Suprapubic skin (tissue), 4 donors: ENCODE measurements around the gene LYST. TPM values are rescaled to one million over a fixed set of nuclear protein-coding genes. Genes with fewer than 3 reads are reported as not detected.

Source experiments
- DNase-seq, 2 donors: peaks; one replicate each; pipeline ENCODE4 v3.0.0-alpha.2; 2019; ENCODE audit warnings: low spot score in 2 of 2
- H3K27ac ChIP-seq: fragments of 200-600 bp; sonication (generic); one replicate; pipeline ENCODE4 v1.5.1; 2019
- H3K27me3 ChIP-seq: fragments of 200-600 bp; sonication (generic); one replicate; pipeline ENCODE4 v1.5.1; 2019
- H3K36me3 ChIP-seq: fragments of 200-600 bp; sonication (generic); one replicate; pipeline ENCODE4 v1.5.1; 2019
- H3K4me1 ChIP-seq: fragments of 200-600 bp; sonication (generic); one replicate; pipeline ENCODE4 v1.5.1; 2019
- H3K4me3 ChIP-seq: fragments of 200-600 bp; sonication (generic); one replicate; pipeline ENCODE4 v1.5.1; 2019; ENCODE audit warnings: mild to moderate bottlenecking
- H3K9me3 ChIP-seq: fragments of 200-600 bp; sonication (generic); one replicate; pipeline ENCODE4 v1.5.1; 2019
- EP300 ChIP-seq: sonication (generic); formaldehyde crosslinking; IDR thresholded peaks from one replicate; pipeline ENCODE4 v1.6.1; 2017; ENCODE audit warnings: antibody characterized with exemption
- POLR2A ChIP-seq, 2 donors: fragments of 450-650 bp; IDR thresholded peaks; one replicate each; pipeline ENCODE4 v1.6.1; 2017; ENCODE audit warnings: antibody characterized with exemption in 2 of 2, mild to moderate bottlenecking in 2 of 2, moderate library complexity in 2 of 2
- POLR2AphosphoS5 ChIP-seq, 3 donors: sonication (generic); formaldehyde crosslinking; IDR thresholded peaks; one replicate each; pipeline ENCODE4 v1.6.1; 2017; ENCODE audit warnings: antibody characterized with exemption in 3 of 3
- WGBS: methylation state at CpG from one replicate; pipeline ENCODE4 v1.1.5; 2018; 5-methylcytosine and 5-hydroxymethylcytosine counted together
- total RNA-seq, 4 donors: library from RNA; depleted of rRNA; stranded (reverse); fragments of >200 nt; gene quantifications; one replicate each; pipeline ENCODE4 v1.1.0, GENCODE V29; 2016
- TF ChIP-seq, protein P1 (sequence below), 2 donors: fragments of 200-600 bp in 1 of 2; fragments of 450-650 bp in 1 of 2; sonication (generic) in 1 of 2; IDR thresholded peaks; one replicate each; pipeline ENCODE4 v1.5.1; 2016 to 2019; ENCODE audit warnings: antibody characterized with exemption in 2 of 2, mild to moderate bottlenecking in 1 of 2, moderate library complexity in 1 of 2

LYST gene
- total RNA-seq, 4 donors from 2014 or later = 40.1 to 118 (median 68.8) TPM

DNA sequence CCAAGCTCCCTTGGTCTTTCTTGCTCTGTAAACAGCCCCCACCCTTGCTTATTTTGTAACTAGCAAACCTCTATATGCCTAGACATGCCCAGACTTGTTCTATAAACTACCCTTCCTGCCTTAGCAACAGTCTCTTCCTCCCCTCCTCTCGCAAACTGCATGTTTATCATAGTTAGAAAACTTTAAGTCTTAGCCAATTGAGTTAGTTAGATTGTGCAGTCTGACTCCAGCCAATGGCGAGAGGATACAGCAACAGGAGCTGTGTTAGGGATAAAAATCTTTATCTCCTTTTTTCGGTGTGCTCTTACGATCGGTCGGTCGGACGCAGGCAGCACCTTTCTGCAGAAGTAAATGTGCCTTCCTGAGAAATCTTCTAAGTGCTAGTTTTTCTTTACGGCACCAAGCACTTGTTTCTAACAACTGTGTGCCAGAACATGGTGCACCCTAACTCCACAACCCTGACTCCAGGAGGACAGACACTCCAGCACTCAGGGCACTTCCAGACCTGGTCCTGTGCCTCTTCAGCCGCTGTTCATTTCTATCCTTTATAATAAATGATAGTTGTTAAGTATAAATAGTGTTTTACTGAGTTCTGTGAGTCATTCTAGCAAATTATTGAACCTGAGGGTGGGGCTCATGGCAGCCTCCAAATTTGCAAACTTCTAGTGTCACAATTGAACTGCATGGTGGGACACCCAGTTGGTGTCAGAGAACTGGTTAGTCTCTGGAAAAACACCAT is 191.4 kb downstream of the LYST start:
- Histone ChIP-seq H3K9me3 (peaks cover 6% of the 10 kb centered on the region), H3K27me3 (no peaks in the 10 kb centered on the region), H3K4me3 (no peak overlapping the region), H3K4me1 (no peaks in the 10 kb centered on the region), H3K36me3 (peaks cover 78% of the 10 kb centered on the region), H3K27ac (no peak overlapping the region)
- no peak for DNase-seq
- TF ChIP-seq POLR2AphosphoS5 (IDR thresholded peaks at IDR 0.05) (no peak), POLR2A (IDR thresholded peaks at IDR 0.05) (no peak), EP300 (no peak)
- TF ChIP-seq, protein P1, sequence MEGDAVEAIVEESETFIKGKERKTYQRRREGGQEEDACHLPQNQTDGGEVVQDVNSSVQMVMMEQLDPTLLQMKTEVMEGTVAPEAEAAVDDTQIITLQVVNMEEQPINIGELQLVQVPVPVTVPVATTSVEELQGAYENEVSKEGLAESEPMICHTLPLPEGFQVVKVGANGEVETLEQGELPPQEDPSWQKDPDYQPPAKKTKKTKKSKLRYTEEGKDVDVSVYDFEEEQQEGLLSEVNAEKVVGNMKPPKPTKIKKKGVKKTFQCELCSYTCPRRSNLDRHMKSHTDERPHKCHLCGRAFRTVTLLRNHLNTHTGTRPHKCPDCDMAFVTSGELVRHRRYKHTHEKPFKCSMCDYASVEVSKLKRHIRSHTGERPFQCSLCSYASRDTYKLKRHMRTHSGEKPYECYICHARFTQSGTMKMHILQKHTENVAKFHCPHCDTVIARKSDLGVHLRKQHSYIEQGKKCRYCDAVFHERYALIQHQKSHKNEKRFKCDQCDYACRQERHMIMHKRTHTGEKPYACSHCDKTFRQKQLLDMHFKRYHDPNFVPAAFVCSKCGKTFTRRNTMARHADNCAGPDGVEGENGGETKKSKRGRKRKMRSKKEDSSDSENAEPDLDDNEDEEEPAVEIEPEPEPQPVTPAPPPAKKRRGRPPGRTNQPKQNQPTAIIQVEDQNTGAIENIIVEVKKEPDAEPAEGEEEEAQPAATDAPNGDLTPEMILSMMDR (IDR thresholded peaks at IDR 0.05) = no peak
- 93% methylated on average over 10 of the region's 10 CpGs for WGBS

DNA sequence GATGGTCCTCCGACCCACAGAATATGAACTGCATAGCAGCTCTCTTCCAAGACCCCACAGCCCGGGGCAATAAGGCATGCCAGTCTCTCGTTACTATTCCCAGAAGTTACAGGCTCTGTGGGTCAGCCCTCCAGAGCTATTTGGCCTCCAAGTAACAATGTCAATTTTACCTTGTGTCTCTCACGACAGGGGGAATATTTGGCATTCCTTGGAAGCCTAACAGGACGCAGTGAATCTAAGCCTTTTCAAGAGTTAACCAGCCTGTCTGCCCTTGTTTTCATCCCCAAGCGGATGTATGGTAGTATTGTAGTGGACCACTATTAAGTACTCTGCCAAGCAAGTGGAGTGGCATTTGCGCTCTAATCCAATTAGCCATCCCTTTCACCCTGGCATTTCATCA is 192.7 kb downstream of the LYST start:
- WGBS = 72% methylated on average over 7 of the region's 7 CpGs
- H3K36me3 ChIP-seq = peaks cover 81% of the 10 kb centered on the region
- TF ChIP-seq, protein P1 (IDR thresholded peaks at IDR 0.05) = no peak
- TF ChIP-seq EP300 = no peak
- no peak for TF ChIP-seq POLR2AphosphoS5 (IDR thresholded peaks at IDR 0.05)
- TF ChIP-seq POLR2A (IDR thresholded peaks at IDR 0.05) = no peak

DNA sequence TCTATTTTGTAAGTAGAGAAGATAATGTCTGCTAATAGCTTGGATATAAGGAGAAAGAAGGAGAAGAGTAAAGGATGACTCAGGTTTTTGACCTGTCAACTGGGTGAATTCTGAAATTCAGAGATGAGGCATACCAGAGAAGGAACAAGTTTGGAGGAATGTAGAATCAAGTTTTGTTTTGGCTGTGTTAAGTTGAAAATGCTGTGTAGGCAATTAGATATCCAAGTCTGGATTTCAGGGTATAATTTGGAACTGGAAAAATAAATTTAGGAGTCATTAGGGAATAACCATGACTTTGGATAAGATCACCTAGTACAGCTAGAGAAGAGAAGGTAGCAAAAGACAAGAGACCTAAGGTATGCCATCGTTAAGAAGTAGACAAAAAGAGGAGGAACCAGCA is 194.7 kb downstream of the LYST start:
- Histone ChIP-seq H3K9me3 (peaks cover 13% of the 10 kb centered on the region), H3K36me3 (peaks cover 78% of the 10 kb centered on the region), H3K27me3 (no peaks in the 10 kb centered on the region), H3K27ac (no peak overlapping the region), H3K4me1 (no peaks in the 10 kb centered on the region), H3K4me3 (no peak overlapping the region)
- no peak for DNase-seq
- 97% methylated on average over 1 of the region's 1 CpG for WGBS
- TF ChIP-seq POLR2A (IDR thresholded peaks at IDR 0.05) = no peak
- no peak for TF ChIP-seq EP300
- no peak for TF ChIP-seq POLR2AphosphoS5 (IDR thresholded peaks at IDR 0.05)
- TF ChIP-seq, protein P1 (IDR thresholded peaks at IDR 0.05) = no peak

More for the DNA sequence above, 192.7 kb downstream of the LYST start:
- Histone ChIP-seq H3K27me3 (no peaks in the 10 kb centered on the region), H3K9me3 (peaks cover 11% of the 10 kb centered on the region), H3K27ac (no peak overlapping the region), H3K4me1 (no peaks in the 10 kb centered on the region), H3K4me3 (no peak overlapping the region)
- DNase-seq = no peak

DNA sequence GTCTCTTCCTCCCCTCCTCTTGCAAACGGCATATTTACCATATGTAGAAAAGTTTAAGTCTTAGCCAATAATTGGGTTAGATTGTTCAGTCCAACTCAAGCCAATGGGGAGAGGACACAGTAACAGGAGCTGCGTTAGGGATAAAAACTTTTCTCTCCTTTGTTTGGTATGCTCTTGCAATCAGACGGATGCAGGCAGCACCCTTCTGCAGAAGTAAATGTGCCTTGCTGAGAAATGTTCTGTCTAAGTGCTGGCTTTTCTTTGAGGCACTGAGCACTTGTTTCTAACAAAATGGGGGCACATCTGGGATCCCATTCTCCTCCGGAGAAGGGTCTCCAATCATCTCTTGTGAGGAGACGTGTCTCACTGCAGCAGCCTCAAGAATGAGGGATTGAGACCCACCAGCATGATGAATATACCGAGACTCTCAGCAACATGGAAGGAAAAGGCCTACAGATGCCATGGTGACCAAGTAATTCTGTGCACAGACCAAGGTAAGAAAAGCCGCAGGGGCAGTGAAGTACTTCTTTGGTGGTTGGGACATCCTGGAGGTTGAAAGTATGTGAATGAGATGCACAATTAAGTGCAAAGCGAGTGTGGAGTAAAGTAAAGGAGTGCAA is 196.4 kb downstream of the LYST start:
- H3K4me3 ChIP-seq = no peak overlapping the region
- no peaks in the 10 kb centered on the region for H3K4me1 ChIP-seq
- no peak for TF ChIP-seq POLR2A (IDR thresholded peaks at IDR 0.05)
- no peak for TF ChIP-seq EP300
- TF ChIP-seq POLR2AphosphoS5 (IDR thresholded peaks at IDR 0.05) = no peak
- TF ChIP-seq, protein P1 (IDR thresholded peaks at IDR 0.05) = no peak
- 97% methylated on average over 8 of the region's 8 CpGs for WGBS
- H3K27ac ChIP-seq = no peak overlapping the region
- peaks cover 13% of the 10 kb centered on the region for H3K9me3 ChIP-seq
- DNase-seq = no peak
- no peaks in the 10 kb centered on the region for H3K27me3 ChIP-seq
- H3K36me3 ChIP-seq = peaks cover 61% of the 10 kb centered on the region

DNA sequence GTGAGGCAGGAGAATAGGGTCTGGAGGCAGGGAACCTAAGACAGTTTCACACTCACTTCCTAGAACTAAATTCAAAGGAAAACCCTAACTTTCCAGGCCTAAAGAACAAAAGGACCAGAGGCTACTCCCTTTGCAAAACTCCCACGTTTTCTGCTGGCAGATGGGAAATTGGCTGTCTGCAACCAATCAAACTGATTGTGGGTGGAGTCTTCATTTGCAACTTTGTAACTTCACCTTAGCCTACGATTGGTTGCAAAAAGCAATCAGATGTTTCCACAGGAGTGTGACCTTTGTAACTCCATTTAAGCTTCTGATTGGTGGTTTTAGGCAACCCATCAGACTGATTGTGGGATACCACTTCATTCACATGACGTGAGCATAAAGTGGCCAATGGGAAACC is 197.4 kb downstream of the LYST start:
- Histone ChIP-seq H3K4me3 (no peak overlapping the region), H3K27ac (no peak overlapping the region), H3K27me3 (no peaks in the 10 kb centered on the region), H3K9me3 (peaks cover 13% of the 10 kb centered on the region), H3K36me3 (peaks cover 53% of the 10 kb centered on the region), H3K4me1 (no peaks in the 10 kb centered on the region)
- TF ChIP-seq EP300 = no peak
- no peak for TF ChIP-seq POLR2AphosphoS5 (IDR thresholded peaks at IDR 0.05)
- TF ChIP-seq, protein P1 (IDR thresholded peaks at IDR 0.05) = no peak
- TF ChIP-seq POLR2A (IDR thresholded peaks at IDR 0.05) = no peak
- no peak for DNase-seq
- WGBS = 79% methylated on average over 3 of the region's 3 CpGs
